Ovary (tissue), 10 donors: Measurements from ENCODE around the gene PER2. TPM values are rescaled to one million over a fixed set of nuclear protein-coding genes. Genes with fewer than 3 reads are reported as not detected.

Source experiments
- DNase-seq, 5 donors: peaks; one replicate each; pipeline ENCODE4 v3.0.0-alpha.2; 2019 to 2020
- H3K27ac ChIP-seq, 2 donors: fragments of 200-600 bp; one replicate each; pipeline versions ENCODE4 v1.5.1 to v1.8.0; 2019 to 2022
- H3K27me3 ChIP-seq: fragments of 200-600 bp; one replicate; pipeline ENCODE4 v1.8.0; 2022
- H3K36me3 ChIP-seq: fragments of 200-600 bp; sonication (generic); one replicate; pipeline ENCODE4 v1.5.1; 2019
- H3K4me1 ChIP-seq: one replicate; pipeline ENCODE4 v1.8.1; 2013; ENCODE audit warnings: mild to moderate bottlenecking, moderate library complexity; ENCODE audit not compliant: insufficient read depth
- H3K4me3 ChIP-seq: fragments of 200-600 bp; sonication (generic); one replicate; pipeline ENCODE4 v1.5.1; 2017
- H3K9me3 ChIP-seq, 2 donors: fragments of 200-600 bp in 1 of 2; sonication (generic) in 1 of 2; one replicate each; pipeline versions ENCODE4 v1.5.1 to v1.8.1; 2013 to 2019; ENCODE audit warnings: mild to moderate bottlenecking in 1 of 2, moderate library complexity in 1 of 2
- CTCF ChIP-seq, 3 donors: fragments of 450-650 bp in 2 of 3; fragments of 200-600 bp in 1 of 3; IDR thresholded peaks; one replicate each; pipeline versions ENCODE4 v1.5.1 to v1.8.0; 2016 to 2022; ENCODE audit warnings: antibody characterized with exemption in 3 of 3, mild to moderate bottlenecking in 1 of 3
- EP300 ChIP-seq: sonication (generic); formaldehyde crosslinking; IDR thresholded peaks from one replicate; pipeline ENCODE4 v1.6.1; 2017; ENCODE audit warnings: antibody characterized with exemption
- POLR2A ChIP-seq: fragments of 450-650 bp; IDR thresholded peaks from one replicate; pipeline ENCODE4 v1.6.1; 2017; ENCODE audit warnings: antibody characterized with exemption, mild to moderate bottlenecking, moderate library complexity
- WGBS, 3 donors: extraction: QIAGEN DNeasy Blood & Tissue Kit in 1 of 3; methylation state at CpG; one replicate each; pipeline versions ENCODE4 v1.1.5 to v1.1.7; 2013 to 2017; 5-methylcytosine and 5-hydroxymethylcytosine counted together
- intact Hi-C, 4 donors: fragments of 100-400 bp; cut with DNase I; formaldehyde crosslinking; loops; one replicate each; pipeline versions ENCODE4 v1.11.0 to v1.15.1; 2022 to 2023
- long read RNA-seq, 3 donors: library from polyadenylated mRNA in 2 of 3; unstranded in 2 of 3; transcript quantifications; one replicate each; pipeline ENCODE4 v2.0.0 and lab custom pipeline, GENCODE V29; 2021 to 2026
- polyA plus RNA-seq, 2 donors: library from polyadenylated mRNA; stranded (reverse); fragments of 200-250 nt in 1 of 2; fragments of 350-450 nt in 1 of 2; fragmentation: Illumina TruSeq in 1 of 2; extraction: RNeasy Lipid Tissue Mini Kit (QIAGEN cat#74804) in 1 of 2; gene quantifications; one replicate each; pipeline ENCODE4 v1.2.3, GENCODE V29; 2013 to 2014
- total RNA-seq, 7 donors: library from RNA; depleted of rRNA in 2 of 7; stranded (reverse); fragments of >200 nt in 2 of 7; fragmentation: NEBNext Ultra II Directional in 3 of 7; extraction: Animal tissue kit (Norgen Biotek cat#: 25700) in 3 of 7; gene quantifications; one replicate each; pipeline versions ENCODE4 v1.1.0 to v1.2.4, GENCODE V29; 2016 to 2023
- donor health status: DM: no; HTN: no; CAD: no; lungs with moderate emphysema.
- donor health status: DM: no; HTN: no; CAD: no.
- donor health status: Bipolar disorder and iron deficiency.
- donor health status: DM: yes; HTN: yes; CAD: no.
- donor health status: DM: no; HTN: no; CAD: no.
- donor health status: DM: yes; HTN: yes; CAD: no.

The PER2 gene, protein sequence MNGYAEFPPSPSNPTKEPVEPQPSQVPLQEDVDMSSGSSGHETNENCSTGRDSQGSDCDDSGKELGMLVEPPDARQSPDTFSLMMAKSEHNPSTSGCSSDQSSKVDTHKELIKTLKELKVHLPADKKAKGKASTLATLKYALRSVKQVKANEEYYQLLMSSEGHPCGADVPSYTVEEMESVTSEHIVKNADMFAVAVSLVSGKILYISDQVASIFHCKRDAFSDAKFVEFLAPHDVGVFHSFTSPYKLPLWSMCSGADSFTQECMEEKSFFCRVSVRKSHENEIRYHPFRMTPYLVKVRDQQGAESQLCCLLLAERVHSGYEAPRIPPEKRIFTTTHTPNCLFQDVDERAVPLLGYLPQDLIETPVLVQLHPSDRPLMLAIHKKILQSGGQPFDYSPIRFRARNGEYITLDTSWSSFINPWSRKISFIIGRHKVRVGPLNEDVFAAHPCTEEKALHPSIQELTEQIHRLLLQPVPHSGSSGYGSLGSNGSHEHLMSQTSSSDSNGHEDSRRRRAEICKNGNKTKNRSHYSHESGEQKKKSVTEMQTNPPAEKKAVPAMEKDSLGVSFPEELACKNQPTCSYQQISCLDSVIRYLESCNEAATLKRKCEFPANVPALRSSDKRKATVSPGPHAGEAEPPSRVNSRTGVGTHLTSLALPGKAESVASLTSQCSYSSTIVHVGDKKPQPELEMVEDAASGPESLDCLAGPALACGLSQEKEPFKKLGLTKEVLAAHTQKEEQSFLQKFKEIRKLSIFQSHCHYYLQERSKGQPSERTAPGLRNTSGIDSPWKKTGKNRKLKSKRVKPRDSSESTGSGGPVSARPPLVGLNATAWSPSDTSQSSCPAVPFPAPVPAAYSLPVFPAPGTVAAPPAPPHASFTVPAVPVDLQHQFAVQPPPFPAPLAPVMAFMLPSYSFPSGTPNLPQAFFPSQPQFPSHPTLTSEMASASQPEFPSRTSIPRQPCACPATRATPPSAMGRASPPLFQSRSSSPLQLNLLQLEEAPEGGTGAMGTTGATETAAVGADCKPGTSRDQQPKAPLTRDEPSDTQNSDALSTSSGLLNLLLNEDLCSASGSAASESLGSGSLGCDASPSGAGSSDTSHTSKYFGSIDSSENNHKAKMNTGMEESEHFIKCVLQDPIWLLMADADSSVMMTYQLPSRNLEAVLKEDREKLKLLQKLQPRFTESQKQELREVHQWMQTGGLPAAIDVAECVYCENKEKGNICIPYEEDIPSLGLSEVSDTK (N-terminal part only)
- total RNA-seq (10 to 100 TPM in 6 of 7 donors, 1 to 10 TPM in 1; 9.9 to 34.5 (median 27.4) TPM), polyA plus RNA-seq (1 to 10 TPM; 8.1 to 8.5 TPM)
- long read RNA-seq, donor 1, partial matches to known transcripts: 17 of 31 reads
- long read RNA-seq, donor 1, other reads (novel, unspliced or antisense): 14 of 31 reads
- long read RNA-seq, donor 2: 0 reads
- long read RNA-seq, donor 3, partial matches to known transcripts: 4 of 4 reads
- long read RNA-seq, donor 3, other reads (novel, unspliced or antisense): 0 of 4 reads

DNA sequence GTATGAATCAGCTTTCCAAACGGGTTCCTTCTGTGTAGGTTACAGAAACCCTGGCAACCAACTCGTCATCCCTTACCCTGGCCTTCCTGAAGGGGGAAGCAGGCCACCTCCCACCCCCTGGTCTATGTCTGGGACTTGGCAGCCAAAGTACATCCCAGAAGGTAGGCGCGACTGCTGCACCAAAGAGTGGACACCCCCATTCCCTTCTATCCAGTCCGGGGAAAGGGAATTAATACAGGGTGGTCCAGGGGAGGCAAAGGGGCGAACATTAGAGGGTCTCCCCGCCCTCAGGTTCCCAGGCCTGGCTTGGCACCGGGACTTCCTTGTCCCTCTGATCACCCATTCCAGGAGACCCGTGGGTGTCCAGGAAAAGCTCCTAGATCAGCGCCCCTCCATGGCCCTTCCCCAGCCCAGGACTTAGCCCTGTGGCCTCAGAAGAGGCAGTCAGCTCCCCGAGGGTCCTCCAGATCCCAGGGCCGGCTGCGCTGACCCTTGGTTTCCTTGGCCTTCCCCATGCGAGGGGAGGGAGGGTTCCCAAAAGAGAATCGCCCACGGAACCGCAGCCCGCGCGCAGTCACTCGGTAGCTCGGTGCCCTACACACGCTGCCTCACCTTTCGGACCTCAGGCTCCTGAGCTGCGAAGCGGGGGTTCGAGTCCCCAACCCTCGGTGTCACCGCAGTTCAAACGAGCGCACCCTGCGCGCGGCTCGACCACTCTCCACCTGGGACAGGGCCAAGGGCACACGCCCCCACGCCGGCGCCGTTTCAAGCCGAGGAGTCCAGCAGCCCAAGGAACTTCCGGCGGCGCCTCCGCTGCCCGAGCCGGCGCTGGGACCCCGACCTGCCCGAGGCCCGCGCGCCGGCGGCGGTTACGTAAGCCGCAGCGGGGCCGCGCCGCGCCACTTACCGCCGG lies at the start of gene PER2:
Gene PER2 (minus strand): TSS at position 874 of the 913 bp plus-strand sequence. CDS start 10,674 bp downstream, outside the sequence.
- TF ChIP-seq EP300 (no peak), POLR2A (peak; percentile 11), CTCF (IDR thresholded peaks at IDR 0.05) (no peak)
- Histone ChIP-seq H3K27me3 (no peaks in the 10 kb centered on the region), H3K27ac (peak within 1 kb of the TSS; percentile 88 to 90), H3K4me1 (peaks cover 10% of the 10 kb centered on the region), H3K4me3 (peak within 1 kb of the TSS; percentile 90), H3K36me3 (no peaks in the 10 kb centered on the region), H3K9me3 (no peaks in the 10 kb centered on the region)
- intact Hi-C loops: no loop called here
- DNase-seq: peak; percentile 62 to 82 (median 79)
- 1 to 2% (median 1%) methylated on average over 36 to 65 of the region's 65 CpGs for WGBS, 3 donors

GRCh38 chr2:238337846-238338245 lies 49.4 kb upstream of the PER2 start:
- no peaks in the 10 kb centered on the region for H3K27me3 ChIP-seq
- H3K4me3 ChIP-seq: no peak overlapping the region
- H3K4me1 ChIP-seq: no peaks in the 10 kb centered on the region
- WGBS, 3 donors: 87 to 91% (median 90%) methylated on average over 5 of the region's 5 CpGs
- no peak overlapping the region for H3K27ac ChIP-seq
- no peak for TF ChIP-seq POLR2A
- TF ChIP-seq CTCF (IDR thresholded peaks at IDR 0.05): no peak
- no peak for TF ChIP-seq EP300
- H3K36me3 ChIP-seq: no peaks in the 10 kb centered on the region
- intact Hi-C loops: no loop called here
- H3K9me3 ChIP-seq: no peaks in the 10 kb centered on the region
- no peak for DNase-seq

- no peak for DNase-seq
- H3K4me3 ChIP-seq: no peak overlapping the region
- H3K4me1 ChIP-seq: no peaks in the 10 kb centered on the region
- WGBS, 3 donors: 83 to 87% (median 84%) methylated on average over 5 of the region's 5 CpGs
- TF ChIP-seq CTCF (IDR thresholded peaks at IDR 0.05) (no peak), EP300 (no peak), POLR2A (no peak)
- no peaks in the 10 kb centered on the region for H3K27me3 ChIP-seq
- no peaks in the 10 kb centered on the region for H3K36me3 ChIP-seq
- no peaks in the 10 kb centered on the region for H3K9me3 ChIP-seq
- no peak overlapping the region for H3K27ac ChIP-seq
- intact Hi-C loops: no loop called here
Observed at GRCh38 chr2:238336793-238337444, 48.5 kb upstream of the PER2 start.
